HG03342 (cell line): Measurements from ENCODE around the gene TM4SF4.
A peak's percentile ranks its signal among the peaks of the same experiment; 100 is the strongest.

ENCODE experiments used
- ATAC-seq: cut with Tn5 transposase; IDR thresholded peaks from one replicate; pipeline ENCODE4 v1.9.1; 2021; ENCODE audit warnings: mild to moderate bottlenecking, moderate library complexity; ENCODE audit not compliant: unreplicated experiment

The TM4SF4 gene

DNA sequence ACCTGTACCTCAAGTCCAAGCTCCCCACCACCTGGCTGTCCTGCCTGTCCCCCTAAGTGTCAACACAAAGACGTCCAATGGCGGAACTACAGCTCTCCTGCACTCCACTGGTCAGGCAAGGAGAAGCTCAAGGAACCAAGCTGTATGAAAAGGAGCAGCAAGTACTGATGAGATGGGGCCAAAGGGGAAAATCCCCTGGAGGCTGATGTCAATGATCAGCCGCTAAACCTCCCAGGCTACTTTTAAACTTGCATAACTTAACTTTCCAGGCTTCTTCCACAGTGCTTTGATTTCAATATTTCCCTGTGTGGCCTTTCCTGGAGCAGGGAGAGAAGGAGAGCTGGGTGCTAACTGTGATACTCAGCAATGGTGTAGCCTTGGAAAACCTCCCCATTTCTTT lies 35.0 kb downstream of the TM4SF4 start:
- ATAC-seq = no peak

DNA sequence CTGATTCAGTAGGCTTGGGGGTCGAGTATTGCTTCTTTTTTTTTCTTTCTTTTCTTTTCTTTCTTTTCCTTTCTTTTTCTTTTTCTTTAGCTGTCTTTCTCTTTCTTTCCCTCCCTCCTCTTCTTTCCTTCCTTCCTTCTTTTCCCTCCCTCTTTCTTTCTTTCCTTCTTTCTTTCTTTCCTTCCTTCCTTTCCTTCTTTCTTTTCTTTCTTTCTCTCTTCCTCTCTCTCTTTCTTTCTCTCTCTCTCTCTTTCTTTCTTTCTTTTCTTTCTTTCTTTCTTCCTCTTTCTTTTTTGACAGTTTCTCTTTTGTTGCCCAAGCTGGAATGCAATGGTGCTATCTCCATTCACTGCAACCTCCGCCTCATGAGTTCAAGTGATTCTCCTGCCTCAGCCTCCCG lies 36.0 kb downstream of the TM4SF4 start:
- ATAC-seq = no peak

DNA sequence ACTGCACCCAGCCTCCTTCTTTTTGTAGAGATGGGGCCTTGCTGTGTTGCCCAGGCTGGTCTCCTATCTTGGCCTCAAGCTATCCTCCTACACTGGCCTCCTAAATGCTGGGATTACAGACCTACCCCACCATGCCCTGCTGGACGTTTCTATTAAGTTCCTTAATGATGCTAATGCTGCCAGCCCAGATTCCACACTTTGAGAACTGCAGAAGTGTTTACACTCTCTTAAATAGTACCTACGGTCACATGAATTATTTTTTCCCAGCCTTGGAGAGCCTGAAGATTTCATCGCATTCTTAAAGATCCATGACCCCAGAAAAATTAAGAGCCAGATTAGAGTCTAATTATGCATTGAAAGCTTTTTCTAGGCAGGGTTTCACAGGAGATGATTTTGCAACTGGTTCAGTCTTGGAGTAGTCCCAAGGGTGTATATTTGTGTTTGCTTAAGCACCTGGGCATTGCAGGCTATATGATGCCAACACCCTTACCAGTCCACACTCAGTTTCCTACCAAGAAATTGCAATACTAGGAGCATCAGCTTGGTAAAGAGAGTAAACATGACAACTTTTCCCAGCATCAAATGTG lies 36.6 kb downstream of the TM4SF4 start:
- no peak for ATAC-seq

DNA sequence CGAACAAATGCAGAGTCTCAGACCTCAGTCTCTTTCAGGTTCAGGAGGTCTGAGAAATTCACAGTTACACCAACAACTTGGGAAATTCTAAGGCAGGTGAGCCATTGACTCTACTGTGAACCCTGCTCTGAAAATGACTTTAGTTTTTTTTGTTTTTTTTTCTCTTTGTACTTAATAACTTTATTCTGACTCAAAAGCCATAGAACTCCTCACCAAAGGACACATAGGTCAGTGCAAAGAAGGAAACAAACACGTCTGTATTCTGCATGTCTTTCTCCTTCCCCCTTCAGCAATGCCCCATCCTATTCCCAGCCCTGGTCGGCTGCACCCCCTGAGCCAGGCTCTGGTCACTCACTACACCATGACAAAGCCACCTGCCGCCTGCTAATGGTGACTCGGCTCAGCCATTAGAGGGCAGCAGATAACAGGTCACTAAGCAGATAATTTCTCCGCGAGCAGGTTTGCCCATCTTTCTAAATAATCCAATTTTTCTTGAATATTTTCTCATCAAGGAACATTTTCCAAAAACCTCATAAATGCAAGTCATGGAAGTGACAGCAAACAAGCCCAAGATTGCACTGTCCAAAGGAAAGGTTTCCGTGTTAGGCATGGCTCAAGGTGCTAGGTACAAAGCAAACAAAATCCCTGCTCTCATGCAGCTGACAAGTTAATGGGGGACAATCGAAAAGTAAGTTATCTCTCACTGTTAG lies 37.7 kb downstream of the TM4SF4 start:
- peak; percentile 68 for ATAC-seq

DNA sequence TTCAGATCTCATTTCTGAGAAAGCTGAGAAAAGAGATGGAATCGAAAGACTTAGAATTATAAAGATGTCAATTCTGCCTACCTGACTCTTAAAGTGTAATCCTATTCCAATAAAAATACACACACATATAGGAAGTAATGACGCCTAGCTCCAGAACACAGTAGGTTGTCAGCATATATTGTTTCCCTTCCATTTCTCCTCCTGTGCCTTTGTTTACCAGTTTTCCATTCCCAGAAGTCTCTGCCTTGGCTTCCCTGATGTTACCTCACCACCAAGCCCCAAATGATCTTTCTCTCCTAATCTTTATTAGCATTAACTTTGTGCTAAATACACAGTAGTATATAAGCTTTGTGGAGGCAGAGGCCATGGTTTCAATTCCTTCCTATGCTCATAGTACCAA lies 40.0 kb downstream of the TM4SF4 start:
- no peak for ATAC-seq

DNA sequence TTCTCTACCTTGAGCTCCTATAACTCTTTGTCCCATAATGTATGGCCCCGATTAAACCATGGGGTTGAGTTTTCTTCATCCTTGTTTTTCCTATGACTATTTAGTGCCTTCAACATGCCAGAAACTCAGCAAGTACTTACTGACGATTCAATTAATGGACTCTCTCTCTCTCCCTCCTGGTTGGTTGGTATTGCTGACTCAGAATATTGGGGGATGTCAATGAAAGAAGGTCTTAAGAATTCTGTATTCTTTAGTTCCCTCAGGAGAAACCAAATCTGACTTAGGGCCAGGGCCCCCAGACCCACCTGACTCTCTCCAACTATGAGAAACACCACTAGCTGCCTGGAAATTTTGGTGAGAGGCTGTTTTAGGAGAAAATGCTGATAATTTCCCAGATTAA lies 40.8 kb downstream of the TM4SF4 start:
- ATAC-seq = no peak

DNA sequence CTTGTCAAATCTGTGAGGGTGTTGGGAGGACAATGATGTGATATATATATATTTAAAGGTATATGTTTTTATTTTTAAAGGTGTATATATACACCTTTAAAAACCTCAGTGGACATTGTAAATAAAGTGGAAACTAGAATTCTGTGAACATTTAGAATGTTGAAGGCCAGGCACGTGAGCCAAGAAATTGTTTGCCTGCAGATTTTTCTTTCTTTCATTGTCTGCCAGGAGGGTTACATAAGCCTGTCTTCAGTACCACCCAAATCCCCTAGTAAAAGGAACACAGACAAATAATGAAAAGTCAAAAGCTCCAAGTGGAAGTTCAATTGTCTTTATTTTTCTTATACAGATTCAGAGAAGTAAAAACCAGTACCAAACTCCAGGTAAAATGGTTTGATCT lies 42.4 kb downstream of the TM4SF4 start:
- ATAC-seq = no peak

DNA sequence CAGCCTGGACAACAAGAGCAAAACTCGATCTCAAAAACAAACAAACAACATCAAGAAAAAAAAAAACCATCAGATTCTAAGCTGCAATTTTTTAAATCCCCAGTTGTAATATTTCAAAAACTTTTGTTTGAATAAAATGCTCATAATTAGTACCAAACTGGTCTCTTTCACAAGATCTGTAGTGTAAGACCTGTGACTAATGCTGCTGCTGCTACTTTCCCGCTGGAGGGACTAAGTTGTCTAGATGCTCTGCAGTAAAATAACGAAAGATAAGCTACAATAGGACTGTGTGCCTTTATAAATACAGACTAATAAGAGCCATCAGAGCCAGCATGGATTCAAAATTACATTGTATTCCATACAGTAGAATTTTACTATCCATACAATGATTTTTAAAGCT lies 45.4 kb downstream of the TM4SF4 start:
- no peak for ATAC-seq

DNA sequence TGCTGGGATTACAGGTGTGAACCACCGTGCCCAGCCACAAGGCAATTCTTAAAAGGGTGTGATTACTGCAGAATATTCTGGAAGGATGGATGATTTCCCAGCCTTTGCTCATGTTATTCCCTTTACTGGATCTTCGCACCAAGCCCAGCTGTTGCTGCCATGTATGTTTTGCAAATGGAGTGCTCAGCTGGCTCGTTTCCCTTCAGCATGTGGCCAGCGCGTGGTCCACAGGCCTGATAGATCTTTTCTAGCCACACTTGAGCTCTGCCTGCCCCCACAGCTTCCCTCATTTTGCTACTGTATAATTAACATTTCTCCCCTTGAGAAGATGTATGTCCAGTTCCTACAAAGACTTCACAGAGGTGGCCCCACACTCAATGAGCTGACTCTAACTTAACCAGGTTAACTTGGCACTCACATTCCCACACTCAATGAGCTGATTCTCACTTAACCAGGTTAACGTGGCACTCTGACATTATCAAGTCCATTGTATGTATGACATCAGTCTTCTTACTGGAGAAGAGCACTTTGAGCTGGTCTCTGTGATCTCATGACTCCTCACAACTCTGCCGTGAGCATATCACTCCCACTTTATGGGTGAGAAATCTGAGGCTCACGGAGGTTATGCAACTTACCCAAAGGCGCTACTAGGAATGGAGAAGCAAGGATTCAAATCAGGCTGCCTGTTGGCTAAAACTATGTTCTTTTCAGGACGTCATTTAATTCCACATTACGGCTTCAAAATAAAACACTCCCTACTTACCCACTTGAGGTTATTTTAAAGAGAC lies 49.2 kb downstream of the TM4SF4 start:
- no peak for ATAC-seq

DNA sequence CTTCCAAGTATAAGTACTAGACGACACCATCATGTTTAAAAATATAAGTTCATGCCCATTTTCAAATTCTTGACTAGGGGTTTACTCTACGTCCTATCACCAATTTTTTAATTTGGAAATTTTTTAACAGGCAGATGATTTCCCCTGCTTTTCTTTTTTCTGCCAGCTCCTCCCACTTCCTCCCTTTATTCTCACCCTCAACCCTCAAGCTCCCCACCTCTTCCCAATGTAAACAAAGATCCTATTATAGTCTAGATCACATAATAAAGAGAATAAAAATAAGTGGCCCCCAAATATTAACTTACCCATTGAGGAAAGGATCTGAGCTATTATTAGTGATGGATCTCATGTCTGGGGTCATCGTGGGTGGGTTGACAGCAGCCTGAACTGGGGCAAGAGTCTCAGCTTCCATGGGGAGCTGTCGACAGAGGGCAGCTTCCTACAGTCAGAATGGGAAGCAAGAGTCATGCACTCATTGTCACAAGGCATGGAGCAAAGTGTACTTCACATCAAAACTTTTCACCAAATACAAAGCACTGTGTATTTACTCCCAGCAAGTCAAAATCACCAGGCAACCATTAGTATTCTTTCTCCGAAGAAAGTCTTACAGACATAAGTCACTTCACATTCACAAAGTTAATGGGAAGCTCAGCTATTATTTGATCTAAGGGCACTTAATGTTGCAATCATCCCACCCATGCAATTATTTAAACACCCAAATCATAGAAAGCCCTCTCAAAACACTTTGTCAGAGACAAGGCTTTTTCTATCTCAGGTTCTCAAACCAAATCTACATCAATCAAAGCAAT lies 53.2 kb downstream of the TM4SF4 start:
- no peak for ATAC-seq

DNA sequence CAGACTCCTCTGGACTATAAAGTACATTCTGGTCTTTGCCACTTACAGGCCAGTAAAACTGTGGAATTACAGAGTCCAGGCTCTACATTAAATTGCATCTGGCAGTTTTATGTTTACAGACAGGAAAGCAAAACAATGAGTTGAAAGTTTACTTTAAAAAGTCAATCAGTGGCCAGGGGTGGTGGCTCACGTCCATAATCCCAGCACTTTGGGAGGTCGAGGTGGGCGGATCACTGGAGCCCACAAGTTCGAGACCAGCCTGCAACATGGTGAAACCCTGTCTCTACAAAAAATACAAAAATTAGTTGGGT lies 53.8 kb downstream of the TM4SF4 start:
- ATAC-seq = no peak

DNA sequence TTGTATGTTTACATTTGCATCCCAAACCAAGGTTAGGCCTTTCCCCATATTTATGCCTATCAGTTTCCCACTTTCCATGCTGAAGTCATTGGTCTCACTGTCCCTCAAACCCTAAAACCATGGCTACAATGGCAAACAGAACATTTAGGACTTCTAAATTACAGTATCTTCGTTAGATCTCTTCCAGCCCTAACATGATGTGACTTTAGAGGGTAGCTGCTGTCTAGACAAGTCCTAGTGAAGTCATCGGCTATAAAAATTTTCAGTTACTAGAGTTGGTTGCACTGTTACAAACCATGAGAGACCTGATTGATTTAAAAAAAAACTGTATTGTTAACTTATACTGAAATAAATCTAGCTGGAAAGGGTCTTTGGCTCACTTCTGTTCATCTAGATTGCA lies 54.6 kb downstream of the TM4SF4 start:
- no peak for ATAC-seq

DNA sequence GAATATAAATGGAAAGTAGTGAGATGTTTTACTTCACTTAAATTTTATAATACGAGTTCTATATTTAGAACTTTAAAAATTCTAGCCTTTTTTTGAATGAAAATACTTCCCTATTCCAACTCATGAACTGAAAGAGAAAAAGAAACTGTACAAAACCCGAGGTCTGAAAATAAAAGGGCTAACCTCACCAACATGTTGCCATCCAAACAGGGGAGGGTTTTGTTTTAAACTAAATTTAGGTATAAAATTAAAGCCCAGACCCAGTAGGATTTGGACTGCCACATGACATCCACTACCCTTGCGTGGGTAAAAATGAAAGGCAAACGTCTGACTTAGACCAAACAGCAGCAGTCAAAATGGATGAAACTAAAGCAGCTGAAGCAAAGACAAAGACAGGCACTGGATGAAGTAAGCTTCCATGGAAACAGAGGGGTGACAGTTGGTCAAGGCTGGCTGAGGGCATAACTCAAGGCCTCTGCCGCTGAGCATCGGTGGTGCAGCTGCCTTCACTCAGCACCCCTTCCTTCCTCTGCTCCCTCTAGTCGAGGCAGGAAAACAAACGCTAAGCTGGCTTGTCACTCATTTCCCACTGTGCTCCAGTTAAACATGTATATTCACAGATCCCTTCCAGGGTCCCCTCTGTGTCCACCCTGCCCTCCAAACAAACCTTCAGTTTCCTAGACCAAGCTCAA lies 58.1 kb downstream of the TM4SF4 start:
- ATAC-seq = no peak

DNA sequence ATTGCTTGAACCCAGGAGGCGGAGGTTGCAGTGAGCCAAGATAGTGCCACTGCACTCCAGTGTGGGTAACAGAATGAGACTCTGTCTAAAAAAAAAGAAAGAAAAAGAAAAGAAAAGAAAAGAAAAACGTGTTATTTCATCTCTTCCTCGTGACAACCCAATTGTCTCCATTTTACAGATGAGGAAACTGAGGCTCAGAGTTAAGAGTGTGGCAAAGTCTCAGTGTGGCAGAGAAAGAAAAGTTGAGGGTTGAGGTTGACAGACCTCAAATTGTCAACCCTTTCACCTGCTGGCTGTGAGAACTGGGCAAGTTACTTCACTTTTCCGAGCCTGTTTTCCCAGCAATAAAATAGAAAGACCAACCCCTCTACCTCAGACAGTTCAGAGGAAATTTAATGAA lies 59.6 kb downstream of the TM4SF4 start:
- ATAC-seq = no peak

DNA sequence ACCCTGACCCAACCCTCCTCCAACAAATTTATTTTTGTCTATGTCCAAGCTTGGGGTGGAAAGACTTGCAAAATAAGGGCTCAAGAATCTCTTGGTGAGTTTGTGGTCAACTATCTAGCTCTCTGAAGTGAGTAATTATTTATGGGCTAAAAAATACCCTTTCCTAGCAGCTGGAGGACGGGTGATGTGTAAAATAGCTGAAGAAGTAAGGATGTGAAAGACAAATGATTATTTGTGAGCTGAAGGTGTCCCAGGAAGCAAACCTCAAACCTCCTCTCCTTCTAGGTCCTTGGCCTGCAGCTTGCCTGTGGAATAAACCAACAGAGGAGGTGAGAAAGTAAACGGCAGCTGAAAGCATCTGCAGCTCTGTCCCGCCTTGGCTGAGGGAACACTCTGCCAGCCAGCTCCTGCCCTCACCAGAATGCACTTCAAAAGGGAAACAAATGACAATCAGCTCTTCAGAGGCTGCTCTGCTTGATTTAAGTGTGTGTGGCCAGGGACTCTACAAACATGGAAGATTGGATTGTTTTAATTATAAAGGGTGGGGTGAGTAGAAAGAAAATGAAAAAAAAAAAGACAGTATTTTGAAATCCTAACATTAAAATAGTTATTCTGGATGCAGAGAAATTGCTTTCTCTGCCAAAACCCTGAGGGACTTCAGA lies 60.3 kb downstream of the TM4SF4 start:
- no peak for ATAC-seq

DNA sequence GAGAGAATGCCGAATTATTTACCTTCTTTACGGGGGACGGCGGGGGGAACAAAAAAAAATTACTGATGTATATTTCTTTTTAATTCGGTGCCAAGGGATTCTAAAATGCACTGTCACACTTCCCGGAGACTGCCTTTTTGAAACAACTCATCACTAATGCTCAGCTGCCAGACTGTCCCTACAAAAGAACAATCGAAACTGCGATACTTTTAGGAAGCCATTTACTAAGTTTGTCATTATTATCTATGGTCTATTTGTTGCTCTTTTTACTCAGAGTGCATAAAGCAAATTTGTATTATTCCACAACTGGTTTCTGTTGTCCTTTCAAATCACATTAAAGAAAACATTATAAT lies 60.8 kb downstream of the TM4SF4 start:
- no peak for ATAC-seq

DNA sequence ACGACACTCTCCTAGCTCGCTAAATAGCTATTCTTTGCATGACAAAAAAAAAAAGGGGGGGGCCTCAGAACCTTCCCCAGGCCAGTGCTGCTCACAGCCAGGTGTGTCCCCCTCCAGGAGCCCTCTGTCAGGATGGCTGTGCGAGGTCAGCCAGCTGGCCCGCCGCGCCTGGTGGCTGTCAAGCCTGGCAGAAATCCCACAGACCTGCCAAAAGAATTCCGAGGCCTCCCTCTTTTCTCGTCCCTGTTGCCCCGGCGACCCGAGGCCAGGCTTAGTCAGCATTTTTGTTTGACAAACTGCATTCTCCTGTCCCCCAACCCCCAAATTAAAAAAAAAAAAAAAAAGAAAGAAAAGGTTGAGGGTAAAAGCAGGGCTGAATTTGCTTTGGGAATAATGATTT lies 61.9 kb downstream of the TM4SF4 start:
- no peak for ATAC-seq

DNA sequence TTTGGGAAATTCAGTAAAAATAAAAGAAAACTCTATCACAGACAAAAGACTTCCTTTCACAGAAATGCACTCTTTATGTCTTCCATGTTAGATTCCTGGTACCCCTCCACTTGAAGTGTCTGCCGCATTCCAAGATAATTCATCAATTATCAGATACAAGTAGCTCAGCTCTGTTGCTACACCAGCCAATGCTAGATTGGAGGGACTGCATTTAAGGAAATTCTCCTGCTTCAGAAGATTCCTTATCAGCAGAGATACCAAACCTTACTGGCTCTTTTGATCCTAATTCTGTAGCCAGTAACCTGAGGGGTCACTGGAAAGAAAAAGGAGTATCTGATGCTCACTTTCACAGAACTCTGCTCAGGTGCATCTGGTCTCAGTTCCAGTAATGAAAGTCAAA lies 63.9 kb downstream of the TM4SF4 start:
- ATAC-seq = no peak

DNA sequence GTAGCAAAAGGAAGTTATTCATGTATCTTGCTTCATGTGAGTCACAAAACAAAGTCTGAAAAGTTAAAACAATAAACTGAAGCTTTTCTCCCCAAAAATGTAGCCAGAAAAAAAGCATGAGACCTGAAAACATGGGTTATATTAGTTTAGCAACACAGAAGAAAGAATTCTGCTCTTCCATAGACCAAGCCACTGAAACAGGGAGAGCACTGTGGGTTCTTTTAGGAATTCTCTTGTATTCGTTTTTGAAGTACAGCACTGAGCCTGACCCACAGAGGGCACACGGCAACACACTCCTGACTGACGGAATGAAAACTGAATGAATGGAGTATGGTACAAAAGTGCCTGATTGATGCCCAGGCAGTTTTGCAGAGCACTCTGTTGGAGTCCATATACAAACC lies 66.6 kb downstream of the TM4SF4 start:
- no peak for ATAC-seq
